GM12878 (cell line): Measurements from ENCODE around the gene LRRN1.

Source experiments
- CREB1 ChIP-seq: IDR thresholded peaks from 2 replicates; pipeline ENCODE4 v1.6.1; 2012; ENCODE audit warnings: low read depth, mild to moderate bottlenecking, inconsistent platforms
- NR2C2 ChIP-seq: IDR thresholded peaks from 2 replicates; pipeline ENCODE4 v1.6.1; 2011; ENCODE audit warnings: borderline replicate concordance, low read depth; ENCODE audit not compliant: control insufficient read depth, insufficient read length
- ZNF207 ChIP-seq: fragments of 450-650 bp; IDR thresholded peaks from 2 replicates; pipeline ENCODE4 v1.6.1; 2014; ENCODE audit warnings: antibody characterized with exemption, mild to moderate bottlenecking, borderline replicate concordance

DNA sequence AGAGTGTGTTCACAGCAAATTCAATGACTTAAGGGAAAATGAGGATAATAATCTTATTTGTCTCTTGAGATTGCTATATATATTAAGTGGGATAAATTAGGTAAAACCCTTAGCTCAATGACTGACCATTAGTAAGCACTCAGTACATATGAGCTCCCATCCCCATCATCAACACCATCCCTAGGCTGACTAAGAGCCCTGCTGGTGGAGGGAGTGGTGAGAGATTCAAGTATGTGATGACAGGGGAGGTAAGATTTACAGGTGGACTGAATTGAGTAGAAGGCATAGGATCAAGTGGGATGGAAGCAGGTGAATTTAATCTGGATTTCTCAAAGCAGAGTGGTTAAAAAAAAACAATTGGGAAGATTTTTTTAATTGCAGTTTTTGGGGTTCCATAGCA is 21.0 kb upstream of the LRRN1 start:
- TF ChIP-seq NR2C2 (no peak), ZNF207 (no peak), CREB1 (no peak)
